Esophagus muscularis mucosa (tissue), 4 donors: ENCODE data around the gene DOCK2. TPM values are rescaled to one million over a fixed set of nuclear protein-coding genes. Genes with fewer than 3 reads are reported as not detected.

ENCODE experiments used
- DNase-seq: peaks from one replicate; pipeline ENCODE4 v3.0.0-alpha.2; 2017; ENCODE audit errors: extremely low spot score
- H3K27ac ChIP-seq, 4 donors: fragments of 200-600 bp; sonication (generic); replicated peaks in 1 of 4; 1 replicate in 3 of 4; 2 replicates in 1 of 4; pipeline ENCODE4 v1.5.1; 2016 to 2019; ENCODE audit warnings: mild to moderate bottlenecking in 1 of 4
- H3K27me3 ChIP-seq, 4 donors: fragments of 200-600 bp; sonication (generic); one replicate each; pipeline versions ENCODE4 v1.5.1 to v1.6.0; 2016 to 2019
- H3K36me3 ChIP-seq, 4 donors: fragments of 200-600 bp; sonication (generic); one replicate each; pipeline ENCODE4 v1.5.1; 2016 to 2019
- H3K4me1 ChIP-seq, 4 donors: fragments of 200-600 bp; sonication (generic); one replicate each; pipeline ENCODE4 v1.5.1; 2016 to 2019
- H3K4me3 ChIP-seq, 4 donors: fragments of 200-600 bp; sonication (generic); 1 replicate in 2 of 4; 2 replicates in 2 of 4; pipeline ENCODE4 v1.5.1; 2016 to 2019; ENCODE audit warnings: mild to moderate bottlenecking in 4 of 4, moderate library complexity in 1 of 4
- H3K9me3 ChIP-seq, 4 donors: fragments of 200-600 bp; sonication (generic); 1 replicate in 3 of 4; 2 replicates in 1 of 4; pipeline ENCODE4 v1.5.1; 2016 to 2019
- CTCF ChIP-seq, 3 experiments: fragments of 200-600 bp in 2 of 3; fragments of 450-650 bp in 1 of 3; sonication (generic) in 2 of 3; IDR thresholded peaks; one replicate each; pipeline ENCODE4 v1.5.1; 2017 to 2019; ENCODE audit warnings: antibody characterized with exemption in 3 of 3, mild to moderate bottlenecking in 2 of 3, moderate library complexity in 1 of 3
- EP300 ChIP-seq: sonication (generic); formaldehyde crosslinking; IDR thresholded peaks from one replicate; pipeline ENCODE4 v1.6.1; 2017; ENCODE audit warnings: antibody characterized with exemption
- POLR2A ChIP-seq: fragments of 450-650 bp; IDR thresholded peaks from one replicate; pipeline ENCODE4 v1.6.1; 2017; ENCODE audit warnings: antibody characterized with exemption, moderate library complexity, mild to moderate bottlenecking, low read depth
- POLR2AphosphoS5 ChIP-seq, 2 donors: sonication (generic); formaldehyde crosslinking; IDR thresholded peaks; one replicate each; pipeline ENCODE4 v1.6.1; 2017; ENCODE audit warnings: antibody characterized with exemption in 2 of 2
- WGBS: methylation state at CpG from one replicate; pipeline ENCODE4 v1.1.5; 2018; 5-methylcytosine and 5-hydroxymethylcytosine counted together
- intact Hi-C: fragments of 100-400 bp; cut with DNase I; formaldehyde crosslinking; loops from one replicate; pipeline ENCODE4 v1.15.1; 2023
- total RNA-seq, 4 donors: library from RNA; depleted of rRNA; stranded (reverse); fragments of >200 nt; gene quantifications; one replicate each; pipeline versions ENCODE4 v1.1.0 to v1.2.1, GENCODE V29; 2016

Gene DOCK2
- total RNA-seq, 4 donors from 2014 or later = 9.2 to 18.3 (median 13.7) TPM

- no peaks in the 10 kb centered on the region for H3K27me3 ChIP-seq
- H3K4me1 ChIP-seq = peaks cover 0 to 8% (median 3%) of the 10 kb centered on the region in 4 donors
- intact Hi-C loops = loop anchor here (10.0 kb wide), 1 partner anchor 237 kb away; no protein-coding TSS in a partner anchor
Observed at GRCh38 chr5:170097934-170098333, 460.9 kb downstream of the DOCK2 start.

GRCh38 chr5:170100066-170100943 lies 463.2 kb downstream of the DOCK2 start:
- peak; percentile 97 for DNase-seq
- intact Hi-C loops = loop anchor here (2.0 to 5.0 kb wide), 3 partner anchors 84 to 322 kb away; no protein-coding TSS in a partner anchor
- 16% methylated on average over 10 of the region's 13 CpGs for WGBS
- Histone ChIP-seq H3K9me3 (peaks cover 0 to 6% (median 0%) of the 10 kb centered on the region in 4 donors), H3K4me1 (peaks cover 0 to 8% (median 3%) of the 10 kb centered on the region in 4 donors), H3K36me3 (no peaks in the 10 kb centered on the region), H3K27me3 (no peaks in the 10 kb centered on the region), H3K4me3 (no peak overlapping the region), H3K27ac (no peak overlapping the region)
- peak; percentile 54 to 65 (median 59) for TF ChIP-seq CTCF (IDR thresholded peaks at IDR 0.05)
- TF ChIP-seq POLR2A = no peak

More at GRCh38 chr5:170097934-170098333, 460.9 kb downstream of the DOCK2 start:
- no peak for TF ChIP-seq POLR2AphosphoS5 (IDR thresholded peaks at IDR 0.05)
- no peak for TF ChIP-seq POLR2A
- no peak for TF ChIP-seq EP300
- no peak for TF ChIP-seq CTCF (IDR thresholded peaks at IDR 0.05)
- WGBS = 65% methylated on average over 9 of the region's 9 CpGs
- no peak for DNase-seq
- peaks cover 0 to 6% (median 0%) of the 10 kb centered on the region in 4 donors for H3K9me3 ChIP-seq
- no peak overlapping the region for H3K4me3 ChIP-seq
- no peak overlapping the region for H3K27ac ChIP-seq
- no peaks in the 10 kb centered on the region for H3K36me3 ChIP-seq

DNA sequence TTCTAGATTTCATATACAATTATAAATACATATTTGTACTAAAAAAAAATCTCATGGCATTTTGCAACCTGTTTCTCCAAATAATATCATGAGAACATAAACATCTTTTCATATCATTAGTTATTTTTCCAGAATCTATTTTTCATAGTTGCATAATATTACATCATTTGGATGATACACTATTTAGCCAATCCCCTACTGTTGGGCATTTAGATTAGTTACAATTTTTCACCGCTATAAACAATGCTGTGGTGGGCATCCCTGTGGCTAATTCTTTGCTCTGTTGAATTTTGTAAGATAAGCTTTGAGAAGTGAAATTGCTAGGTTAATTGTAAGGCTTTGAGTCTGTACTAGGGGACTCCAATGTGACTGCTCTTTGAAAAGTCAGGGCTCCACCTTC lies 466.4 kb downstream of the DOCK2 start:
- Histone ChIP-seq H3K27me3 (no peaks in the 10 kb centered on the region), H3K36me3 (no peaks in the 10 kb centered on the region), H3K9me3 (peaks cover 0 to 6% (median 0%) of the 10 kb centered on the region in 4 donors), H3K4me1 (peaks cover 0 to 8% (median 3%) of the 10 kb centered on the region in 4 donors), H3K27ac (no peak overlapping the region), H3K4me3 (no peak overlapping the region)
- WGBS = 100% methylated on average over 1 of the region's 1 CpG
- TF ChIP-seq POLR2AphosphoS5 (IDR thresholded peaks at IDR 0.05) (no peak), EP300 (no peak), CTCF (IDR thresholded peaks at IDR 0.05) (no peak), POLR2A (no peak)
- intact Hi-C loops = loop anchor here (5.0 kb wide), 1 partner anchor 319 kb away; no protein-coding TSS in a partner anchor
- DNase-seq = no peak

DNA sequence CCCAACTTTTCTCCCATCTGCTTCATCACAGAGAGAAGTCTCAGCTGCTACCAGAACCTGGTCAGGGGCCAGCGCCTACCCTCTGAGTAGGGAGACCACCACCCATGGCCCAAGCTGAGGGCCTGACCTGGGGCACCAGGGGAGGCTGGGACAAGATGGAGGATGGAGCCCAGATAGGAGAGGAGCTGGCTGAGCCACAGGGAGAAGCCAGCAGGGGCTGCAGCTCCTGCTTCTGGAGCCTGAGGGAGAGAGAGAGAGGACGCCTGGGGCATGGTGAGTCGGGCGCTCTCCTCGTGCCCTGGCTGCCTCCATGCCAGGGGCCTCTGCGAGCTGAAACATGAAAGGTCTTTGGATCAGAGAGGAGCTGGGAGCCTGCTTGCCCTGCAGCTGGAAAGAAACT lies 467.2 kb downstream of the DOCK2 start:
- 88% methylated on average over 6 of the region's 6 CpGs for WGBS
- Histone ChIP-seq H3K9me3 (peaks cover 0 to under 1% (median 0%) of the 10 kb centered on the region in 4 donors), H3K4me3 (no peak overlapping the region), H3K27ac (no peak overlapping the region), H3K4me1 (peaks cover 0 to 8% (median 3%) of the 10 kb centered on the region in 4 donors), H3K36me3 (no peaks in the 10 kb centered on the region), H3K27me3 (no peaks in the 10 kb centered on the region)
- intact Hi-C loops = loop anchor here (5.0 kb wide), 1 partner anchor 318 kb away; no protein-coding TSS in a partner anchor
- TF ChIP-seq POLR2A (no peak), EP300 (no peak), CTCF (IDR thresholded peaks at IDR 0.05) (no peak), POLR2AphosphoS5 (IDR thresholded peaks at IDR 0.05) (no peak)
- DNase-seq = no peak
